Keratinocyte (primary cell): ENCODE results near the gene RPL28. TPM values are rescaled to one million over a fixed set of nuclear protein-coding genes. Genes with fewer than 3 reads are reported as not detected.

Experiments used
- DNase-seq: peaks from one replicate; pipeline ENCODE4 v3.0.0-alpha.2; 2011; ENCODE audit warnings: low read depth, missing footprints, low spot score
- FAIRE-seq: peaks from 2 replicates; lab custom pipeline; 2011; peaks lifted over from hg19 to GRCh38; lab: Jason Lieb, UNC
- H2AFZ ChIP-seq: 2 replicates; pipeline ENCODE4 v1.6.0; 2012; ENCODE audit warnings: low read length, control low read depth, inconsistent platforms; ENCODE audit not compliant: control insufficient read depth
- H3K27ac ChIP-seq: 2 replicates; pipeline ENCODE4 v1.5.1; 2011; ENCODE audit warnings: low read length; ENCODE audit not compliant: control insufficient read depth, insufficient read depth
- H3K27me3 ChIP-seq: 3 replicates; pipeline ENCODE4 v1.6.0; 2011; ENCODE audit warnings: low read length; ENCODE audit not compliant: control insufficient read depth, insufficient read depth; ENCODE audit errors: extremely low read depth
- H3K36me3 ChIP-seq, 2 experiments: 2 replicates in 1 of 2; 3 replicates in 1 of 2; pipeline ENCODE4 v1.5.1; 2011; ENCODE audit warnings: low read length in 2 of 2, mild to moderate bottlenecking in 1 of 2; ENCODE audit not compliant: control insufficient read depth in 2 of 2, insufficient read depth in 2 of 2; ENCODE audit errors: extremely low read depth in 1 of 2
- H3K4me1 ChIP-seq: 3 replicates; pipeline ENCODE4 v1.5.1; 2011; ENCODE audit warnings: low read length; ENCODE audit not compliant: control insufficient read depth, insufficient read depth; ENCODE audit errors: extremely low read depth
- H3K4me2 ChIP-seq: 3 replicates; pipeline ENCODE4 v1.6.0; 2011; ENCODE audit warnings: low read depth, low read length; ENCODE audit not compliant: control insufficient read depth, insufficient read depth; ENCODE audit errors: extremely low read depth
- H3K4me3 ChIP-seq, 3 experiments: fragments of 200-600 bp in 1 of 3; sonication (generic) in 1 of 3; 2 replicates in 2 of 3; 3 replicates in 1 of 3; pipeline ENCODE4 v1.5.1; 2011 to 2016; ENCODE audit warnings: low read length in 3 of 3, mild to moderate bottlenecking in 3 of 3, control low read depth in 2 of 3, inconsistent platforms in 1 of 3, low read depth in 1 of 3, mixed read lengths in 1 of 3, mixed run types in 1 of 3, moderate library complexity in 1 of 3; ENCODE audit not compliant: control insufficient read depth in 2 of 3, insufficient read depth in 2 of 3; ENCODE audit errors: extremely low read depth in 1 of 3
- H3K79me2 ChIP-seq: 2 replicates; pipeline ENCODE4 v1.6.0; 2012; ENCODE audit warnings: low read length; ENCODE audit not compliant: control insufficient read depth, insufficient read depth
- H3K9ac ChIP-seq: 3 replicates; pipeline ENCODE4 v1.6.0; 2011; ENCODE audit warnings: low read length; ENCODE audit not compliant: control insufficient read depth, insufficient read depth; ENCODE audit errors: extremely low read depth
- H3K9me1 ChIP-seq: 3 replicates; pipeline ENCODE4 v1.6.0; 2011; ENCODE audit warnings: low read length; ENCODE audit not compliant: control insufficient read depth, insufficient read depth; ENCODE audit errors: extremely low read depth
- H3K9me3 ChIP-seq: 2 replicates; pipeline ENCODE4 v1.5.1; 2012; ENCODE audit warnings: low read depth, low read length; ENCODE audit not compliant: control insufficient read depth
- H4K20me1 ChIP-seq: 3 replicates; pipeline ENCODE4 v1.6.0; 2011; ENCODE audit warnings: low read length; ENCODE audit not compliant: control insufficient read depth, insufficient read depth; ENCODE audit errors: extremely low read depth
- EZH2 ChIP-seq: IDR thresholded peaks from one replicate; pipeline ENCODE4 v1.6.1; 2012; ENCODE audit warnings: inconsistent platforms, mild to moderate bottlenecking, low read length, moderate library complexity
- dilution Hi-C: fragments of 300-500 bp; cut with MboI; formaldehyde crosslinking; loops from one replicate; pipeline ENCODE4 v1.7.0; 2020; ENCODE audit warnings: low sequenced_read_pairs; ENCODE audit not compliant: extremely low pct_ligation_motif_present
- polyA plus RNA-seq, 5 experiments: library from polyadenylated mRNA; depleted of rRNA in 3 of 5; stranded (reverse) in 3 of 5; stranded (forward) in 1 of 5; unstranded in 1 of 5; fragments of >200 nt; gene quantifications; 1 replicate in 1 of 5; 2 replicates in 3 of 5; 3 replicates in 1 of 5; pipeline versions ENCODE4 v1.2.1 to v1.2.3, GENCODE V29; 2011 to 2012; ENCODE audit warnings: missing spikeins in 2 of 5, low read depth in 1 of 5, low replicate concordance in 1 of 5
- TF ChIP-seq, protein P1 (sequence below), 3 experiments: IDR thresholded peaks in 1 of 3; conservative IDR thresholded peaks in 1 of 3; optimal IDR thresholded peaks in 1 of 3; 2 replicates in 2 of 3; 3 replicates in 1 of 3; pipeline versions ENCODE3 to v1.5.1; 2011; ENCODE audit warnings: low read length in 3 of 3, mild to moderate bottlenecking in 3 of 3, moderate library complexity in 2 of 3, control low read depth in 1 of 3, inconsistent platforms in 1 of 3; ENCODE audit not compliant: insufficient read depth in 2 of 3; ENCODE audit errors: extremely low read depth in 1 of 3

The RPL28 gene
- polyA plus RNA-seq, 1 donor (not counting 4 experiments of a cell fraction or from before 2014, with no cell fraction given), result 282 TPM

DNA sequence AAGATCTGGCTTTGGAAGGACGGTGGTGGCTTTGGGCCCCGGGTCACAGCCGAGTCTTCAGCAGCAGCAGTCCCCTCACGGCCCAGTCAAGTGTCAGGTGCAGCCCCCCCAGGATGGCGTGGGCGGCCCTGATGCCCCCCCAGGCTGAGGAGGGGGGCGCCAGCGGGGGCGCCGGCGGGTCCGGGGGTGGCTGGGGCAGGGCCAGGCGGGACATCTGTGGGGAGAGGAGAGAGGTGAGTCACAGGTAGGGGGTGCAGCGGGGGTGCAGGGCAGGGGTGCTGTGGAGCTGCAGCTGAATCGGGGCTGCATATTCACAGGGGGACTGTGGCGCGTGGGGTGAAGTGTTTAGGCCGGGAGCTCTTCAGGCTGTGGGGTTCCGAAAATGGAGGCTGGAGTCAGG is 19.8 kb upstream of the RPL28 start:
- Histone ChIP-seq H3K36me3 (no peaks in the 10 kb centered on the region), H3K9me1 (no peaks in the 10 kb centered on the region), H3K9ac (no peak overlapping the region), H3K27me3 (peaks cover 4% of the 10 kb centered on the region), H3K4me1 (peaks cover 14% of the 10 kb centered on the region), H3K27ac (no peak overlapping the region), H3K4me2 (no peak overlapping the region), H2AFZ (no peak overlapping the region), H3K79me2 (no peaks in the 10 kb centered on the region), H3K4me3 (no peak overlapping the region), H4K20me1 (no peaks in the 10 kb centered on the region), H3K9me3 (no peaks in the 10 kb centered on the region)
- no peak for DNase-seq
- no peak for FAIRE-seq
- TF ChIP-seq, protein P1, sequence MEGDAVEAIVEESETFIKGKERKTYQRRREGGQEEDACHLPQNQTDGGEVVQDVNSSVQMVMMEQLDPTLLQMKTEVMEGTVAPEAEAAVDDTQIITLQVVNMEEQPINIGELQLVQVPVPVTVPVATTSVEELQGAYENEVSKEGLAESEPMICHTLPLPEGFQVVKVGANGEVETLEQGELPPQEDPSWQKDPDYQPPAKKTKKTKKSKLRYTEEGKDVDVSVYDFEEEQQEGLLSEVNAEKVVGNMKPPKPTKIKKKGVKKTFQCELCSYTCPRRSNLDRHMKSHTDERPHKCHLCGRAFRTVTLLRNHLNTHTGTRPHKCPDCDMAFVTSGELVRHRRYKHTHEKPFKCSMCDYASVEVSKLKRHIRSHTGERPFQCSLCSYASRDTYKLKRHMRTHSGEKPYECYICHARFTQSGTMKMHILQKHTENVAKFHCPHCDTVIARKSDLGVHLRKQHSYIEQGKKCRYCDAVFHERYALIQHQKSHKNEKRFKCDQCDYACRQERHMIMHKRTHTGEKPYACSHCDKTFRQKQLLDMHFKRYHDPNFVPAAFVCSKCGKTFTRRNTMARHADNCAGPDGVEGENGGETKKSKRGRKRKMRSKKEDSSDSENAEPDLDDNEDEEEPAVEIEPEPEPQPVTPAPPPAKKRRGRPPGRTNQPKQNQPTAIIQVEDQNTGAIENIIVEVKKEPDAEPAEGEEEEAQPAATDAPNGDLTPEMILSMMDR (optimal IDR thresholded peaks at IDR 0.05 in 1 of 3, IDR thresholded peaks at IDR 0.05 in 1 of 3, conservative IDR thresholded peaks at IDR 0.05 in 1 of 3; ENCODE audit: extremely low read depth in 1 of 3, insufficient read depth in 2 of 3, low read length in 3 of 3), result no peak
- TF ChIP-seq EZH2, result no peak
- dilution Hi-C loops, result no loop called here

DNA sequence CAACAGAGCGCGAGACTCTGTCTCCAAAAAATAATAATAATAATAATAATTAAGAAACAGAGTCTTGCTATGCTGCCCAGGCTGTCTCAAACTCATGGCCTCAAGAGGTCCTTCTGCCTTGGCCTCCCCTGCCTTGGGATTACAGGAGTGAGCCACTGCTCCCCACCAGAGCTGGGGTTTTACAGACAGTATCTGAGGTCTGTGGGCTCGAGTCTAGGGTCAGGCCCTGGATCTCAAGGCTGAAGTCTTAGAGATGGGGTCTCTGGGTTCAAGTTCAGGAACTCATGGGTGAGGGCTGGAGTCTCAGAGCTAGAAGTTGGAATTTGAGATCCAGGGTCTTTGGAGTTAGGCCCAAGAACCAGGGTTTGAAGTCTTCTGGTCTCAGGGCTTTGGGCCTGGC is 18.9 kb upstream of the RPL28 start:
- no peak overlapping the region for H3K9ac ChIP-seq
- H3K27ac ChIP-seq, result no peak overlapping the region
- dilution Hi-C loops, result no loop called here
- H3K27me3 ChIP-seq, result peaks cover 7% of the 10 kb centered on the region
- no peaks in the 10 kb centered on the region for H3K79me2 ChIP-seq
- H3K4me1 ChIP-seq, result peaks cover 15% of the 10 kb centered on the region
- DNase-seq, result no peak
- H3K9me3 ChIP-seq, result no peaks in the 10 kb centered on the region
- TF ChIP-seq, protein P1 (optimal IDR thresholded peaks at IDR 0.05 in 1 of 3, IDR thresholded peaks at IDR 0.05 in 1 of 3, conservative IDR thresholded peaks at IDR 0.05 in 1 of 3; ENCODE audit: extremely low read depth in 1 of 3, insufficient read depth in 2 of 3, low read length in 3 of 3), result no peak
- TF ChIP-seq EZH2, result no peak
- H3K4me3 ChIP-seq, result no peak overlapping the region
- no peak overlapping the region for H3K4me2 ChIP-seq
- no peaks in the 10 kb centered on the region for H3K36me3 ChIP-seq
- H2AFZ ChIP-seq, result no peak overlapping the region
- no peaks in the 10 kb centered on the region for H4K20me1 ChIP-seq
- no peak for FAIRE-seq
- H3K9me1 ChIP-seq, result no peaks in the 10 kb centered on the region
